Measurements from ENCODE around the gene LY6G6D. TPM values are rescaled to one million over a fixed set of nuclear protein-coding genes. Genes with fewer than 3 reads are reported as not detected.

The LY6G6D gene
- total RNA-seq, 2 donors from 2014 or later: not detected

GRCh38 chr6:31752739-31753319 is 37.7 kb downstream of the LY6G6D start:
- no peaks in the 10 kb centered on the region for H3K36me3 ChIP-seq
- 71% methylated on average over 8 of the region's 8 CpGs for WGBS
- DNase-seq (ENCODE audit: low spot score): no peak
- no peaks in the 10 kb centered on the region for H3K9me3 ChIP-seq
- no peak overlapping the region for H3K4me3 ChIP-seq
- no peaks in the 10 kb centered on the region for H3K27me3 ChIP-seq (replicated peaks; ENCODE audit: insufficient read depth)
- TF ChIP-seq CTCF (IDR thresholded peaks at IDR 0.05) (no peak), POLR2AphosphoS5 (IDR thresholded peaks at IDR 0.05) (no peak)
- no peak overlapping the region for H3K27ac ChIP-seq
- no peaks in the 10 kb centered on the region for H3K4me1 ChIP-seq (replicated peaks)
- intact Hi-C loops (cut with DNase I): no loop called here

GRCh38 chr6:31758281-31758680 is 43.1 kb downstream of the LY6G6D start:
- no peak overlapping the region for H3K27ac ChIP-seq
- H3K9me3 ChIP-seq: no peaks in the 10 kb centered on the region
- intact Hi-C loops (cut with DNase I): no loop called here
- DNase-seq (ENCODE audit: low spot score): no peak
- no peak for TF ChIP-seq CTCF (IDR thresholded peaks at IDR 0.05)
- no peak for TF ChIP-seq POLR2AphosphoS5 (IDR thresholded peaks at IDR 0.05)
- TF ChIP-seq POLR2A (IDR thresholded peaks at IDR 0.05): no peak
- H3K27me3 ChIP-seq (replicated peaks; ENCODE audit: insufficient read depth): no peaks in the 10 kb centered on the region
- no peaks in the 10 kb centered on the region for H3K36me3 ChIP-seq
- WGBS: 89% methylated on average over 2 of the region's 2 CpGs
- H3K4me3 ChIP-seq: no peak overlapping the region
- H3K4me1 ChIP-seq (replicated peaks): no peaks in the 10 kb centered on the region

- Histone ChIP-seq H3K9me3 (no peaks in the 10 kb centered on the region), H3K36me3 (no peaks in the 10 kb centered on the region), H3K27me3 (replicated peaks; ENCODE audit: insufficient read depth) (no peaks in the 10 kb centered on the region), H3K4me3 (no peak overlapping the region), H3K4me1 (replicated peaks) (no peaks in the 10 kb centered on the region), H3K27ac (no peak overlapping the region)
- TF ChIP-seq CTCF (IDR thresholded peaks at IDR 0.05): no peak
- no peak for TF ChIP-seq POLR2AphosphoS5 (IDR thresholded peaks at IDR 0.05)
- no peak for TF ChIP-seq POLR2A (IDR thresholded peaks at IDR 0.05)
- intact Hi-C loops (cut with DNase I): no loop called here
- DNase-seq (ENCODE audit: low spot score): no peak
- WGBS: 95% methylated on average over 5 of the region's 5 CpGs
Observed at GRCh38 chr6:31760790-31761189, 45.6 kb downstream of the LY6G6D start.

GRCh38 chr6:31761343-31761742 is 46.2 kb downstream of the LY6G6D start:
- TF ChIP-seq POLR2A (IDR thresholded peaks at IDR 0.05) (no peak), CTCF (IDR thresholded peaks at IDR 0.05) (no peak), POLR2AphosphoS5 (IDR thresholded peaks at IDR 0.05) (no peak)
- Histone ChIP-seq H3K4me1 (replicated peaks) (no peaks in the 10 kb centered on the region), H3K9me3 (no peaks in the 10 kb centered on the region), H3K27ac (no peak overlapping the region), H3K36me3 (no peaks in the 10 kb centered on the region), H3K4me3 (no peak overlapping the region), H3K27me3 (replicated peaks; ENCODE audit: insufficient read depth) (no peaks in the 10 kb centered on the region)
- 97% methylated on average over 8 of the region's 8 CpGs for WGBS
- DNase-seq (ENCODE audit: low spot score): no peak
- intact Hi-C loops (cut with DNase I): no loop called here

- WGBS: 80% methylated on average over 4 of the region's 4 CpGs
- Histone ChIP-seq H3K27ac (no peak within 1 kb of the TSS), H3K36me3 (no peaks in the 10 kb centered on the region), H3K4me1 (replicated peaks) (no peaks in the 10 kb centered on the region), H3K27me3 (replicated peaks; ENCODE audit: insufficient read depth) (no peaks in the 10 kb centered on the region), H3K4me3 (no peak within 1 kb of the TSS), H3K9me3 (no peaks in the 10 kb centered on the region)
- intact Hi-C loops (cut with DNase I): no loop called here
- DNase-seq (ENCODE audit: low spot score): no peak
- no peak for TF ChIP-seq POLR2AphosphoS5 (IDR thresholded peaks at IDR 0.05)
- TF ChIP-seq POLR2A (IDR thresholded peaks at IDR 0.05): no peak
- TF ChIP-seq CTCF (IDR thresholded peaks at IDR 0.05): no peak
Observed at GRCh38 chr6:31762356-31762755, 47.2 kb downstream of the LY6G6D start, which contains the start of gene SAPCD1. Gene SAPCD1, plus strand, starts transcription at chr6:31762656. Its CDS starts 399 bp downstream, at chr6:31763055.

Data from prostate gland (tissue), 2 donors.